ENCODE data around the gene OTUB1.
"Not testable (repeated sequence)": the region's sequence is repeated elsewhere in the genome, so short reads cannot be mapped to it uniquely, and the experiment has no call there.

The OTUB1 gene

GRCh38 chr11:63952570-63952969, 33.7 kb upstream of the OTUB1 start:
- no peak for DNase-seq (ENCODE audit: extremely low read depth, insufficient read length)
- no peaks in the 10 kb centered on the region for H3K27me3 ChIP-seq (replicated peaks; ENCODE audit: control insufficient read depth, insufficient read depth, low read length)
- H3K36me3 ChIP-seq (ENCODE audit: control insufficient read depth, insufficient read depth, low read length) = peaks cover 24% of the 10 kb centered on the region
- TF ChIP-seq CTCF (IDR thresholded peaks at IDR 0.05; ENCODE audit: insufficient read depth, low read length, poor library complexity, severe bottlenecking) = no peak
- H3K4me3 ChIP-seq (replicated peaks; ENCODE audit: low read depth, low read length) = no peak overlapping the region

GRCh38 chr11:63958008-63958407, 28.2 kb upstream of the OTUB1 start:
- Histone ChIP-seq H3K27me3 (replicated peaks; ENCODE audit: control insufficient read depth, insufficient read depth, low read length) (no peaks in the 10 kb centered on the region), H3K4me3 (replicated peaks; ENCODE audit: low read depth, low read length) (no peak overlapping the region), H3K36me3 (ENCODE audit: control insufficient read depth, insufficient read depth, low read length) (peaks cover 18% of the 10 kb centered on the region)
- no peak for TF ChIP-seq CTCF (IDR thresholded peaks at IDR 0.05; ENCODE audit: insufficient read depth, low read length, poor library complexity, severe bottlenecking)
- DNase-seq (ENCODE audit: extremely low read depth, insufficient read length) = no peak

GRCh38 chr11:63961608-63962412, 24.4 kb upstream of the OTUB1 start:
- no peak for DNase-seq (ENCODE audit: extremely low read depth, insufficient read length)
- peaks cover 2% of the 10 kb centered on the region for H3K36me3 ChIP-seq (ENCODE audit: control insufficient read depth, insufficient read depth, low read length)
- H3K4me3 ChIP-seq (replicated peaks; ENCODE audit: low read depth, low read length) = no peak overlapping the region
- no peak for TF ChIP-seq CTCF (IDR thresholded peaks at IDR 0.05; ENCODE audit: insufficient read depth, low read length, poor library complexity, severe bottlenecking)
- H3K27me3 ChIP-seq (replicated peaks; ENCODE audit: control insufficient read depth, insufficient read depth, low read length) = no peaks in the 10 kb centered on the region

- not testable (repeated sequence) for DNase-seq (ENCODE audit: extremely low read depth, insufficient read length); H3K27me3 ChIP-seq (replicated peaks; ENCODE audit: control insufficient read depth, insufficient read depth, low read length); H3K4me3 ChIP-seq (replicated peaks; ENCODE audit: low read depth, low read length)
Observed at GRCh38 chr11:63963895-63964294, 22.3 kb upstream of the OTUB1 start.

GRCh38 chr11:63966444-63966843, 19.8 kb upstream of the OTUB1 start:
- no peaks in the 10 kb centered on the region for H3K36me3 ChIP-seq (ENCODE audit: control insufficient read depth, insufficient read depth, low read length)
- TF ChIP-seq CTCF (IDR thresholded peaks at IDR 0.05; ENCODE audit: insufficient read depth, low read length, poor library complexity, severe bottlenecking) = no peak
- no peak overlapping the region for H3K4me3 ChIP-seq (replicated peaks; ENCODE audit: low read depth, low read length)
- no peaks in the 10 kb centered on the region for H3K27me3 ChIP-seq (replicated peaks; ENCODE audit: control insufficient read depth, insufficient read depth, low read length)
- no peak for DNase-seq (ENCODE audit: extremely low read depth, insufficient read length)

More at GRCh38 chr11:63963895-63964294, 22.3 kb upstream of the OTUB1 start:
- not testable (repeated sequence) for H3K36me3 ChIP-seq (ENCODE audit: control insufficient read depth, insufficient read depth, low read length)

GRCh38 chr11:63969461-63969860, 16.8 kb upstream of the OTUB1 start:
- H3K4me3 ChIP-seq (replicated peaks; ENCODE audit: low read depth, low read length) = no peak overlapping the region

More at GRCh38 chr11:63969461-63969860, 16.8 kb upstream of the OTUB1 start:
- H3K36me3 ChIP-seq (ENCODE audit: control insufficient read depth, insufficient read depth, low read length) = no peaks in the 10 kb centered on the region
- TF ChIP-seq CTCF (IDR thresholded peaks at IDR 0.05; ENCODE audit: insufficient read depth, low read length, poor library complexity, severe bottlenecking) = no peak
- no peaks in the 10 kb centered on the region for H3K27me3 ChIP-seq (replicated peaks; ENCODE audit: control insufficient read depth, insufficient read depth, low read length)
- DNase-seq (ENCODE audit: extremely low read depth, insufficient read length) = no peak
